Stimulated activated CD8-positive, alpha-beta memory T cell treated with anti-CD3 and anti-CD28 coated beads, Interleukin-2, amount 100 ng/mL, for 48 hours (primary cell): Measurements from ENCODE around the gene IMPDH2.
"Not testable (repeated sequence)": the region's sequence is repeated elsewhere in the genome, so short reads cannot be mapped to it uniquely, and the experiment has no call there.

Experiments
- DNase-seq, 2 donors: peaks; one replicate each; pipeline ENCODE4 v3.0.0-alpha.2; 2020; ENCODE audit warnings: low read depth in 2 of 2

The IMPDH2 gene

DNA sequence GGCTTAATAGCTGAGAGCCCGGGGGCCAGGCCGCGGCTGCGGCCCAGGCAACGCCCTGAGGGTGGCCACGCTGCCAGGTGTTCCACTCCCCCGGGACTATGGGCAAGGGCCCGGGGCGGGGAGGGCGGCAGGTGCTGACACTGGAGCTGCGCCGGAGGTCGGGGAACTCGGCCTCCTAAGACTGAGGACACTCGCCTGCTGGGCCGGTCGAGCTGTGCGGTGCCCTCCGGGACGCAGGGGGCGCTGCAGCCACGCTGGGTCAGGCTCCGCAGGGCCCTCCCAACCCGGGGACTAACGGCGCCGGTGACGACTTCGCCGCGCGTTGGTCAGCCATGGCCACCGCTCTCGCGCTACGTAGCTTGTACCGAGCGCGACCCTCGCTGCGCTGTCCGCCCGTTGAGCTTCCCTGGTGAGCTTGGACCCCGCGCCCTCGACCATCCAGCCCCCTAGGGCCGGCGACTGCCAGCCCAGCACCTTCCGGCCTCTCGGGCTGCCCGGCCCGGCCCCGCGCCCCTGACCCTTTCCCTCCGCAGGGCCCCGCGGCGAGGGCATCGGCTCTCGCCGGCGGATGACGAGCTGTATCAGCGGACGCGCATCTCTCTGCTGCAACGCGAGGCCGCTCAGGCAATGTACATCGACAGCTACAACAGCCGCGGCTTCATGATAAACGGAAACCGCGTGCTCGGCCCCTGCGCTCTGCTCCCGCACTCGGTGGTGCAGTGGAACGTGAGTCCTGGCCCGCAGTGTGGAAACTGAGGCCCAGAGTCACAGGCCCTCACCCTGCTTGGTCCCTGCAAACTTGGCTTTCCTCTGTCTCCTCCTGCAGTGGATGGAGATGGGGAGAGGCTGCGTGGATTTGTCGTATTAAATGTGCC, 7.1 kb downstream of the IMPDH2 start, which contains the start of gene NDUFAF3:
TSS of gene NDUFAF3 (plus strand) at position 309 of the 875 bp plus-strand sequence. CDS start at position 333, 24 bp downstream.
- peak; percentile 90 to 91 for DNase-seq

DNA sequence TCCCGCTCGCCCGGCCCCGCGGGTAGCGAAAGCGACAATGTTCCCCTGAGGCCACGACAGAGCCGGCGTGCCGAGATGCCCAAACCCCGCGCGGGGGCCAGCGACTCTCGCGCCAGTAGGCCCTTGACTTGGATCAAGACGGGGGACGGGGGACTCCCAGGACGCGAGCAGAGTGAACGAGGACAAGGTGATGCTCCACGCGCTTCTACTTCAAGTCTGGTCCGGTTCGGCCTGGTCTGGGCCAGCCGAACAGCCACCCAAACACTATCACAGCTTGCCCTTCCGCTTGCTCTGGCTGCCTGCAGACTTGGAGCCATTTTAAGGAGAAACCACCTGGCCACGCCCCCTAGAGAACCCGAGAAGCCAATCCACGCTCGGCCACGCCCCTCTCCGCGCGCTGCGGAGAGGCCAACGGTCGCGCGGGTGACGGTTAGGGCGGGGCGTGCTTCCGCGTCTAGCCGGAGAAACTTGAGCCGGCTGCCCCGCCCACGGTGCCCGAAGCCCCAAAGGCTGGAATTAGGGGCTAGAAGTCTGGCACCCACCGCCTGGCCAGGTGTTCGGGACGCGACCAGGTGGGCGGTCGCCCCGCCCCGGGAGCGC, 7.9 kb downstream of the IMPDH2 start:
- DNase-seq: peak; percentile 99

DNA sequence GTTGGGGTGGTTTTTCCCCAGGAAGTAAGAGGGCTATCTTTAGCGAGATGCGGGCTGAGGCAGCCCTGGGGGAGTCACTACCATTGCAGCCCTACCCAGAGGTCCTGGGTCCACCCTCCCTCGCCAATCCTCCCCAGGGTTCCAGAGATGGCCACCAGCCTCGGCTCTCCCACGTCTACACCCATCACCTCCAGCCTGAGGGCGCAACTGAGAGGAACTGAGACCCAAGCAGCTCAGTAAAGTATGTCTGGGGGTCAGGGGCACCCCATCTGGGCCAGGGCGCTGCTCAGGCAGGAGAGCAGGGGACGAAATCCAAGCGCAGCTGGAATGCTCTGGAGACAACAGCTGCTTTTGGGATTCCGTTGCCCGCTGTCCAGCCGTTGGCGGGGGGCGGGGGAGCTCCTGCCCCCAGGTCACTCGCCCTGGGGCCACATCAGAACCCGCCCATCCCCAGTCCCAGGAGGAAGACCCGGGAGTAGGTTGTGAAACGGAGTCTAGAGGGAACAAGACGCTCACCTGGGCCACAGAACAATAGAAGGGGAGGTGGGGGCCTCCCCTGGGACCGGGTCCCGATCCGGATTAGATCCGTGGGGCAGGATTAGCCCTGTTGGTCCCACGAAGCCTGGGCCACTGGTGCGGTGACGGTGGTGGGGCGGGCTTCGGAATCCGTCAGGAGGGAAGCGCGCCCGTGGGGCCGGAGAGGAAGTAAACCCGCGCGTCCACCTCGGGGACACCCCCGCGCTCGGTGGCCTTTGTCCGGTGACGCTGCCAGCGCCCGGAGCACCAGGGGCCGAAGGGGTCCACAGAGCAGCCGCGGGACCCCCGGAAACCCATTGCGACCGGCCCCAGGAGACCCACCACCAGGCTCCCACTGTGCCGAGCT, 8.6 kb downstream of the IMPDH2 start:
- no peak for DNase-seq

DNA sequence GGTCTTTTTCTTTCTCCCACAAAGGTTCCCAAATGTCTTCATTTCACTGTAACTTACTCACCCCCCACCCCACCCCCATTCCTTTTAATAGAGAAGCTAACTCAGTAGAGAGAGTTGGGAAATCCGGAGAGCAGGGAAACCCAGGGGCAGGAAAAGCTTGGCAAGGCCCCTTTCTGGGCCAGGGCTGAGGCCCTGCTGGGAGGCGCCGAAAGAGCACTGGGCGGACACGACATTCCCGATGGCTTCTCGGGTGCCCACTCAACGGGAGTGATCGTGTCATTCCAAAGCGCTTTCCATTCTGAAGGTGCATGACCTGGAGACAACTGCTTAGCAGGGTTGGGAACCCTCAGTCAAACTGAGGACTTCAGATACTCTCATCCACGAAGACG, 9.3 kb downstream of the IMPDH2 start:
- DNase-seq: no peak

DNA sequence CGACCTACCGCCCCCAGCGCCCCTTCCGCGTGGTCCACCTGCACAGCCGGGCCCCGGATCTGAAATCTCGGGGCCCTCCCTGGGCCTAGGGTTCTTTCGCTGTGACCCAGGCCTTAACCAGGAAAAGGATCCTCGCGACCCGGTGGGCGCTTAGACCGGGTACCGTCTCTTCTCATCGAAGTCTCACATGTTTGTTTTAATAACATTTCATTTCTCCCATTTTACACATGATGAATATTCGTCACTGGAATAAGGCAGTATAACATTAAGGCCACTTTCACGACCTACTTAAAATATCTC, 10.5 kb downstream of the IMPDH2 start:
- DNase-seq: no peak

DNA sequence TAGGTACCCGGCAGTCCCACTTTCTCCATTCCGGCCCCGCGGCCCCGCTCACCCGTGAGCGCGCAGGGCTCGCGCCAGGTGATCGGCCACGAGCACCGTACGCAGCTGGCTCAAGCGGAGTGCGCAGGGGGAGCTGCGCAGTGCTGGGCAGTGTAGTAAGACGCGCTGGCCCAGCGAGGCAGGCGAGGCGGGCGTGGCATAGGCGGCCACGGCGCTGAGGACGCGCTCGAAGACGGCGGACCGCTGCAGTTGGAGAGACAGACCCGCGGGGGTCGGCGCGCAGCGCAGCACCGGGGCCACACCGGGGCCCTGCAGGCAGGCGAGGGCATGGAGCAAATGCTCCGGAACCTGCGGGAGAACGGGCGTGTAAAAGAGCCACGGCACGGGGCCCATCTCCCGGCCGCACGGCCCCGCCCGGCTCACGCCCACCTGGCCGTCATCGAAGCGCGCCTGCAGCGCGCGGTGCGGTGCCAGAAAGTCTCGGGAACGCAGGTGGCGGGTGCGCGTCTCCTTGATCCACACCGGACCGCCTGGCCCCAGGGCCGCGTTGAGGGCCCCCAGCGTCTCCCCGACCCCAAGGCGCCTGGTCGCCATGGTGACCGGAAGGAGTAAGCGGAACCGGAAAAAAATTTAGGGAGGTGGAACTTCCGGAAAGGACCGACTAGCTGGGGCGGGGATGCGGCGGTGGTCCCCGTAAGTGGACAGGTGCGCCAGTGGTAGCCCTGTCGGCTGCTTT, 11.1 kb downstream of the IMPDH2 start, which contains the start of gene DALRD3:
TSS of gene DALRD3 (minus strand) at position 610 of the 736 bp plus-strand sequence. CDS start at position 594, 16 bp downstream.
- DNase-seq: peak; percentile 54 to 61

DNA sequence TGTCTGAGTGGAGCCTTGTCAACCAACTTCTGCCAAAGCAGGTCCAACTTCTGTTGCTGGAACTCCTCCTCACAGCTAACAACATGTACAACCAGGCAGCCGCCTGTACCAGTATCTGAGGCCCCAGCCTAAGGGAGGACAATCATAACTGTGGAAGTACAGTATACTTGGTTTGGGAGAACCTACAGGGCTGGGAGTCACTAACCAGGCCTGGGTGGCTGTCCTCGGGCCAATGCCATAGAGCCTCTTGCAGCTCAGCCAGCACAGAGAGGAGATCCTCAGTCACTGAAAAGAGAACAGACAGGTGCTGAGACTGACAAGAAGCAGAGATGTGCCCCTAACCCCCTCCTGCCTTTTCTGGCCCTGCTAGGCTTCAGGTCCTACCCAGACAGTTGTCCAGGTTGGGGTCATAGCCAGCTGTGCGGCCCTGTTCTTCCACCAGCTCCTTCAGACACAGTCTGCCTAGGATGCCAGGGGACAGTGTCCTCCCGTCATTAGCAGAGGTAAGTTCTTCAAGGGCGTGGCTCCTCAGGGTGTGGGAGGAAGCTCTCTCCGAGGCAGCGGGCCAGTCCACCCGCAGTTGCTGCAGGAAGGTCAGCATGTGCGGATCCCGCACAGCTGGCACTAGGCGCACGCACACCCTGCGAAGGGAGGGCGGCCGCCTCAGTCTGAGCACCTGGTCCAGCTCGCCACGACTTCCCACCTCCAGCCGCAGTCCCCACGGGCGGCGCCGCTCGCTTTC, 11.8 kb downstream of the IMPDH2 start:
- DNase-seq: no peak

DNA sequence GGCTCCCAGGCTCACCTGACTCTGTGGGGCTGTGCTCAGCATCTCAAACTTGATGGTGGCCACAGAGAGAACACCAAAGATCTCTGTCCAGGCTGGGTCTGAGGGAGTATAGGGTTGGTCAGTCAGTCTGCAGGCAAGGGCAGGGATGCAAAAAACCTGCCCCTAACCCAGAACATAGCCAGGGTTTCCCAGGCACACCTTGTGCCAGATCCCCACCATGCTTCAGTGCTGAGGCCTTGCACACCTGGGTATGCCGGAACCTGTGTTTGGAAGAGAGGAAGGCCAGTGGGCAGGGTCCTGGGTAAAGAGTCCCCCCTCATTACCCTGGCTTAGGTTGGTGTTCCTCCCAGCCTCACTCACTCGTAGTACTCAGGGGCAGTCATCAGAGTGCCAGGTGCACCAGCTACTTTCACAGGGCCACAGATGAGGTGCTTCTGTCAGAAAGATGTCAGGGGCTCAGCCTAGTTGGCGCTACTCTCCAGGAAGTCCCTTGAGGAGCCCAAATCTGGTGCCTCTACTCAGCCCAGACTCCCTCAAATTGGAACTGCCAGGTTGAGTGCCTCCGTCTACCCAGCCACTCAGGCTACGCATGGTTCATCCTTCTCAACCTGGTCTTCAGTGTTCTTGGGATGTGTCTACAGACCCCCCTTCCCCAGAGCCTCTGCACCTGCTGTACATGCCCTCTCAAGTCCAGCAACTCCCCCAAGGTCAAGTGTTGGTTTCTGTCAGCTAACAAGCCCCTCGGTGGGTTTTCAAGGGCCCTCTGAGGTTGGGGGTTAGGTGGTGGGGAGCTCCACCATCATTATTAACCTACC, 12.6 kb downstream of the IMPDH2 start:
- DNase-seq: no peak

DNA sequence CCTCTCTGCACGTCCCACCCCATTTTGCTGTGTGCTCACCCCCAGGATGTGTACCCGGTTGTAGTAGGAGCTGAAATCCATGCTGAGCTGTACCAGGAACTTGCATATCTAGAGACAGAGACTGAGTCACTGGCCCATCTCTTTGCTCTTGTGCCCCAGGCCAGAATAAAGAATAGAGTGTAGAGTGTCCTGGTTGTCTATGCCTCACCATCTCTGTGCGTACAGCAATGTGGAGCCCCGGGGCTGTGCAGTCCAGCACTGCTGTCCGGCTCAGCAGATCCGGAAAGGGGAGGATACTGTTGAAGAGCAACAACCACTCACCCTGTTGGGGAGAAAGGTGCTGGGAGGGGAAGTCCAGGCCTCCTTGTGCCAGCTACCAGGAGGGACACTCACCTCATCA, 13.4 kb downstream of the IMPDH2 start:
- no peak for DNase-seq

DNA sequence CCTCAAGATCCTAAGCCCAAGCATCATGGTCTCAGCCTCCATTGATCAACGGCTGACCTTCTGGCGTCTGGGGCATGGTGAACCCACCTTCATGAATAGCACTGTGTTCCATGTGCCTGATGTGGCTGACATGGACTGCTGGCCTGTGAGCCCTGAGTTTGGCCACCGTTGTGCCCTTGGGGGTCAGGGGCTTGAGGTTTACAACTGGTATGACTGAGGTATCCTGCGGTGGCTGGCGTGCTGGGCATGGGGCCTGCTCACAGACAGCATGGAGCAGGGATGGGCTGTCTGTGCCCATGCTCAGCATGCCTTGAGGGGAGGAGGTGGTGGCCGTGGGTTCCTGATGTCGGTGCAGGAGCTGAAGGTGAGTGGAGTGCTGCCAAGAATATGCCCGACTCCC, 14.1 kb downstream of the IMPDH2 start:
- no peak for DNase-seq

DNA sequence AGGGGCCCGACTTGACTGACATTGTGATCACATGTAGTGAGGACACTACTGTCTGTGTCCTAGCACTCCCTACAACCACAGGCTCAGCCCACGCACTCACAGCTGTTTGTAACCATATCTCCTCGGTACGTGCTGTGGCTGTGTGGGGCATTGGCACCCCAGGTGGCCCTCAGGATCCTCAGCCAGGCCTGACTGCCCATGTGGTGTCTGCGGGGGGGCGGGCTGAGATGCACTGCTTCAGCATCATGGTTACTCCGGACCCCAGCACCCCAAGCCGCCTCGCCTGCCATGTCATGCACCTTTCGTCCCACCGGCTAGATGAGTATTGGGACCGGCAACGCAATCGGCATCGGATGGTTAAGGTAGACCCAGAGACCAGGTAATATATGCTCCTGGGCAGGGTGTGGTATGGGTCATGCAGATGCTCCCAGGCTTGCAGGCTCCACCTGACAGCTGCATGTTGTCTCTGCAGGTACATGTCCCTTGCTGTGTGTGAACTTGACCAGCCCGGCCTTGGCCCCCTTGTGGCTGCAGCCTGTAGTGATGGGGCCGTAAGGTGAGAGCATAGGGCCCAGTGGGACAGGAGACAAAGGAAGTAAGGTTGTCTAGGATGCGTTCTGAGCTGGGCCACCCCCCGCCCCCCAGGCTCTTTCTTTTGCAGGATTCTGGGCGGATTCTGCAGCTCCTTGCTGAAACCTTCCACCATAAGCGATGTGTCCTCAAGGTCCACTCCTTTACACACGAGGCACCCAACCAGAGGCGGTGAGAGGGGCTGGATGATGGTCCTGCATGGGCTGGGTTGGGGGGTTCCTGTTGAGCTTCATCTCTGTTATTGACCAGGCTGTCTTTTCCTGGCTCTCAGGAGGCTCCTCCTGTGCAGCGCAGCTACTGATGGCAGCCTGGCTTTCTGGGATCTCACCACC, 15.2 kb downstream of the IMPDH2 start:
- DNase-seq: no peak

DNA sequence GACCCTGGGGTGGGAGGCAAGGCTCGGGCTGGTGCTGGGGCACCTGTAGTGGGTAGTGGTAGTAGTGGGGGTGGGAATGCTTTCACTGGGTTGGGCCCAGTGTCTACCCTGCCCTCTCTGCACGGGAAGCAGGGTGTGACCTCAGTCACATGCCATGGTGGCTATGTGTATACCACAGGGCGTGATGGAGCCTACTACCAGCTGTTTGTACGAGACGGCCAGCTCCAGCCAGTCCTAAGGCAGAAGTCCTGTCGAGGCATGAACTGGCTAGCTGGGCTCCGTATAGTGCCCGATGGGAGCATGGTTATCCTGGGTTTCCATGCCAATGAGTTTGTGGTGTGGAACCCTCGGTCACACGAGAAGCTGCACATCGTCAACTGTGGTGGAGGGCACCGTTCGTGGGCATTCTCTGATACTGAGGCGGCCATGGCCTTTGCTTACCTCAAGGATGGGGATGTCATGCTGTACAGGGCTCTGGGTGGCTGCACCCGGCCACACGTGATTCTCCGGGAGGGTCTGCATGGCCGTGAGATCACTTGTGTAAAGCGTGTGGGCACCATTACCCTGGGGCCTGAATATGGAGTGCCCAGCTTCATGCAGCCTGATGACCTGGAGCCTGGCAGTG, 16.0 kb downstream of the IMPDH2 start:
- DNase-seq: no peak

DNA sequence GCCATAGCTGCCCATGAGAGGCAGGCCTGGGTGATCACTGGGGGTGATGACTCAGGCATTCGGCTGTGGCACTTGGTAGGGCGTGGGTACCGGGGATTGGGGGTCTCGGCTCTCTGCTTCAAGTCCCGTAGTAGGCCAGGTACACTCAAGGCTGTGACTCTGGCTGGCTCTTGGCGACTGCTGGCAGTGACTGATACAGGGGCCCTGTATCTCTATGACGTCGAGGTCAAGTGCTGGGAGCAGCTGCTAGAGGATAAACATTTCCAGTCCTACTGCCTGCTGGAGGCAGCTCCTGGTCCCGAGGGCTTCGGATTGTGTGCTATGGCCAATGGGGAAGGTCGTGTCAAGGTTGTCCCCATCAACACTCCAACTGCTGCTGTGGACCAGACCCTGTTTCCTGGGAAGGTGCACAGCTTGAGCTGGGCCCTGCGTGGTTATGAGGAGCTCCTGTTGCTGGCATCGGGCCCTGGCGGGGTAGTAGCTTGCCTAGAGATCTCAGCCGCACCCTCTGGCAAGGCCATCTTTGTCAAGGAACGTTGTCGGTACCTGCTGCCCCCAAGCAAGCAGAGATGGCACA, 16.7 kb downstream of the IMPDH2 start:
- no peak for DNase-seq

DNA sequence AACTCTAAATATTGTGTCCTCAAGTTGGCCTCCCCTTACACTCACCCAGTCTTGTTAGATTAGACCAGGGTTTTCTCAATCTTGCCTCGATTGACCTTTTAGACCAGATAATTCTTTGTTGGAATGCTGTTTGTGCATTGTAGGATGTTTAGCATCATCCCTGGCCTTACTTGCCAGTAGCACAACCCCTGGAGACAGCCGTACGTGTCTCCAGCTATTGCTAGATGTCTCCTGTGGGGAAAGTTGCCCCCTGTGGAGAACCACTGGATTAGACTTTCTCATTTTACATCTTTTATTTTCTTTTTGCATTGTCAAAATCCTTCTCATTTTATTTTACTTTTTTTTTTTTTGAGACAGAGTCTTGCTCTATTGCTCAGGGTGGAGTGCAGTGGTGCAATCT, 19.8 kb downstream of the IMPDH2 start:
- no peak for DNase-seq

DNA sequence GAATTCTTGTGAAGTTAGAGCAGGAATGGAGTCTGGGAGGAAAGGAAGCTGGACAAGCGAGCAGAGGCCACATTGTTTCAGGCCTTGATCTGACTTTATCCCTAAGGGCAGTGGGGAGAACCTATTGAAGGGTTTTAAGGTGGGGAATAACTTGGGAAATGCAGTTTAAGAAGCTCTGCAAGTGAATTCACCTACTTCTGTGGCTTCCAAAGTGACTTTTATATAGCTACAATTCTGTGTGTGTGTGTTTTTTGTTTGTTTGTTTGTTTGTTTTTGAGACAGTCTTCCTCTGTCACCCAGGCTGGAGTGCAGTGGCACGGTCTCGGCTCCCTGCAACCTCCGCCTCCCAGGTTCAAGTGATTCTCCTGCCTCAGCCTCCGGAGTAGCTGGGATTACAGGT, 20.6 kb downstream of the IMPDH2 start:
- DNase-seq: not testable (repeated sequence)

DNA sequence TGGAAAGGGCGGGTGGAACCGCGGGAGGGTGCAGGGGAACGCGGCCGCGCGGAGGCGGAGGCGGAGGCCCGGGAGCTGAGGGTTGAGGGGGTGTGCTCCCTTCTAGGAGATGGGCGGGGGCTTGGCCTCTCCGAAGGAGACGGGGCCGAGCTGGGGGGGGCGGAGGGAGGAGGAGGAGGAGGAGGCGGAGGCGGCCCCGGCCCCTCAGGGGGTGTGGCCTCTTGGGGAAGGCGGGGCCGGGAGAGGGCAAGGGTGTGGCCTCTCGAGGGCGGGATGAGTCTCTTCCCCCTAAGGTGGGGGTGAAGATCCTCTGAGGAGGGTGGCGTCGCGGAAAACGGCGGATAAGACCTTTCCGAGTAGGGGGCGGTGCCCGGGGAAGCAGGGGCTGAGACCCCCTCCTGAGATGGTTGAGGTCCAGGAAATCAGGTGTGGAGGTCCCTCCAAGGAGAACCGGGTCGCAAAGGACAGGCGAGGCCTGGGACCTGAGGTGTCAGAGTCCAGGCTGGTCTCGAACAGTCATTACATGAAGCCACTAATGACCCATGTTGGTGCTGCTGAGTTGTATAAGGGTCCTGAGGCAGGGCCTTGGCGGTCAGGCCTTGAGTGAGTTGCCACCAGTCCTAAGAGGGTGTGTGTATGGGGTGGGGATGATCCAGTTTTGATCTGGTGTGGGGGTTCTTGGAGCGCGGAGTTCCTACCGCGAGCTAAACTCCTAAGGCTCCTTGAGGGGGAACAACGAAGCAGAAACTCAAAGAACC, 21.2 kb downstream of the IMPDH2 start:
- DNase-seq: peak; percentile 86

DNA sequence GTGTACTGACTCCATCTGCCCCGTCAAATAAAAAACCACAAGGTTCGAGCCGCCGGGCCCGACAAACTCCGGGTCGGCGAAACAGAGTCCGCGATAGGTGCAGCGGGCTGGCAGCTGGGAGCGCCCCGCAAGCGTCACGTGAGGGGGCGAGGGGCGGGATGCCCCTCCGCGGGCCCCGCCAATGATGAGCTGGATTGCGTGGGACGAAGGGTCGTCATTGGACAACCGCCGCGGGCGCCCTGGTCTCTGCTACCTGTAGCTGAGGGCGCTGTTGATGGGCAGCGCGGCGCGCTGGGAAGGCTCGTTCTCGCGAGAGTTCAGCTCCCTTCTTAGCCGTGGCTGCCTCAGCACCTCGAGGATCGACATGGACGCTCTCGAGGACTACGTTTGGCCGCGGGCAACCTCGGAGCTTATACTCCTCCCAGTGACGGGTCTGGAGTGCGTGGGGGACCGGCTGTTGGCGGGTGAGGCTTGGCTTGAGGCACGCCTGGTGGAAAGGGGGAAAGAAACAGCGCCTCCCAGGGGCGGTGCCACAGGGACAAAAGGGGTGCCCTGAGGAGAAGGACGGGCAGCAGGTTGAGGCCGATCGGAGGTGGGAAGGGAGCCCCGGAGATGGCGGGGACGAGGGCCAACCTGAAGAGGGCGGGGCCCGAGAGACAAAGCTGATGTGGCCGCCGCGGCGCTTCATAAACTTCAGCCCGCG, 22.0 kb downstream of the IMPDH2 start, which contains the start of gene WDR6:
TSS of gene WDR6 (plus strand) at position 324 of the 703 bp plus-strand sequence. CDS start at position 365, 41 bp downstream.
- peak; percentile 94 to 96 for DNase-seq
